Measurements from ENCODE around the gene AGAP5. TPM values are rescaled to one million over a fixed set of nuclear protein-coding genes. Genes with fewer than 3 reads are reported as not detected.
"Not testable (repeated sequence)": the region's sequence is repeated elsewhere in the genome, so short reads cannot be mapped to it uniquely, and the experiment has no call there.

AGAP5 gene
- total RNA-seq (2014; rRNA removed; shearing (Covaris generic)): 5.2 TPM in 2 replicates
- 22.7 and 31.4 TPM in 2 replicates for polyA plus RNA-seq (2014; cell fraction: nucleus; rRNA removed)

DNA sequence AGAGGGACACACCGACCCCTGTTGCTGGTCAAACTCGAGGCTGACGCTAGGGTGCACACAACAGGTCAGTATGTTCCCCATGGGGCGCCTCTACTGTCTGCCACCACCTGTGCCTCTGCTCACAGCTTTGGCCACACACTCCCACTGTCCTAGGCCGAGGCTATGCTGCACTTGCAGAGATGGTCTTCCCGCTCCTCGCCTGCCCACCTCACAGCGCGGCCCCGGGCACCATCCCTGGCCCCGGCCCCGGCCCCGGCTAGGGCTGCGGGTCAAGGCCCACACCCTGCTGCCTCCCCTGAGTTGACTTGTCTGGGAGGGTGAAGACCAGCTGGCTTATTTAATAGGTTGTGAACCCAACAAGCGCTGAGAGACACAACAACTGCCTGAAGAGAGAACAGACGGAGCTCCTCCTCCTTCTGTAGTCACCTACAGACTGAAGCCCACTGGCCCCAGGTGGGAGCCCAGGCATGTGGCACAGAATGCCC is at the start of gene AGAP5:
TSS of gene AGAP5 (minus strand) at position 435 of the 485 bp plus-strand sequence. CDS start at position 81, 354 bp downstream.
- DNase-seq (ENCODE audit: extremely low read depth, low read depth): not testable (repeated sequence)

DNA sequence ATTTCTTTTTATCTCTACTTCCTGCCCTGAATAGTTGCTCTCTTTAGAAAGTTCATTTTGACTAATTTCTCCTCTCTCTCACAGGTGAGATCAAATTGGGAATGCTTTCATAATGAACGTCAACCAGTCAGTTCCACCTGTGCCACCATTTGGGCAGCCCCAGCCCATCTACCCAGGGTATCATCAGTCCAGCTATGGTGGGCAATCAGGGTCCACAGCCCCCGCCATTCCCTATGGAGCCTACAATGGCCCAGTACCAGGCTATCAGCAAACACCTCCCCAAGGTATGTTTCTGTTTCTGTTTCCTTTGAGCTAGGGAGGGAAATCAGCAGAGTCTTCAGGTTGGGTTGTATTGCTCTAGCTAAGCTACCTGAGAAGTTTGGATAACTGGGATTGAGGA is 48.8 kb upstream of the AGAP5 start:
- no peak for DNase-seq (ENCODE audit: extremely low read depth, low read depth)

DNA sequence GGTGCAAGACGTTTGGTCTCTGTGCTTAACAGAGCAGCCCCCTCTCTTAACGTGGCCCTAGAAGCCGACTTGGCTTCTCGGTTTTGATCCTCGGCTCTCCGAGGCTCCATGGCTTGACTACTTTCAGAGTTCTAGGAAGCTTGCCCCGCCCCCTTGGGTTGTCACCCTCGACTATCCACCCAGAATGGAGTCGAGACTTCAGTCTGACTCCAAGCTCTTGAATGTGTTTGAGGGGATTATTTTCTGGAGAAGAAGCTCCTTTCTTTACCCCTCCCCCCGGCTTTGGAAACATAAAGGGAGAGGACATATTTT is 46.7 kb upstream of the AGAP5 start:
- DNase-seq (ENCODE audit: extremely low read depth, low read depth): peak; percentile 26

DNA sequence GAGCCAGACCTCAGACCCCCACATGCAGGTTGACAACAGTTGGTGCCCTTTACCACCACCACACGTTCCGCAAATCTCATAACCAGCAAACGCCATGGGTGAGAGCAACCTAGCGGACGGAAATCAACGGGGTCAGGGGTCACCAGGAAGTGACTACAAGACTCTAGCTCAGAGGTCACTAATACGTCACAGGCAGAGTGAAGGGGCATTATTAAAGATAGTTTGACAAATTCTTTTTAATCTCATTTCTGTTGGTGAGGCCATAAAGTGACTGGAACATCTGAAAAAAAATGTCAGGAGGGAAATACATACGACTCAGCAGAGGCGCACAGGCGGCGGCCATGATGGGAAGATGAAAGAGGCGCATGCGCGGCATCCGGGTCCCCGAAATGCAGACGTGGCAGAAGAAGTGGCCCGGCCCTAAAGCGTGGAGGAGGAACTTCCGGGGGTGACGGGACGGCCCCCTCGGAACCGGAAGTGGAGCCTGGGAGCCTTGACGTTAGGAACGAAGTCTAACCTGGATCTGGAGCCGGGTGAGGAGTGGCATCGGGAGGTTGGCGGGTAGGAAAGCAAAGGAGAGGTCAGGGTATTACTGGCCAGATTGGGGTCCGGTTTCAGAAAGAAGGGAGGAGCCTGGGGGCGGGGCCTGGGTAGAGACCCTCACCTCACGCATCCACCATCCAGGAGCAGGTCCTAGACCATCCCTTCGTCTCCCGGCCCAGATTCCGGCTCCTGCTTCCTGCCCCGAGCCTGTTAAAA is 46.2 kb upstream of the AGAP5 start, which contains the start of gene SEC24C:
TSS of gene SEC24C (plus strand) at position 468 of the 759 bp plus-strand sequence. CDS start 2,461 bp downstream, outside the sequence.
- DNase-seq (ENCODE audit: extremely low read depth, low read depth): peak; percentile 96

DNA sequence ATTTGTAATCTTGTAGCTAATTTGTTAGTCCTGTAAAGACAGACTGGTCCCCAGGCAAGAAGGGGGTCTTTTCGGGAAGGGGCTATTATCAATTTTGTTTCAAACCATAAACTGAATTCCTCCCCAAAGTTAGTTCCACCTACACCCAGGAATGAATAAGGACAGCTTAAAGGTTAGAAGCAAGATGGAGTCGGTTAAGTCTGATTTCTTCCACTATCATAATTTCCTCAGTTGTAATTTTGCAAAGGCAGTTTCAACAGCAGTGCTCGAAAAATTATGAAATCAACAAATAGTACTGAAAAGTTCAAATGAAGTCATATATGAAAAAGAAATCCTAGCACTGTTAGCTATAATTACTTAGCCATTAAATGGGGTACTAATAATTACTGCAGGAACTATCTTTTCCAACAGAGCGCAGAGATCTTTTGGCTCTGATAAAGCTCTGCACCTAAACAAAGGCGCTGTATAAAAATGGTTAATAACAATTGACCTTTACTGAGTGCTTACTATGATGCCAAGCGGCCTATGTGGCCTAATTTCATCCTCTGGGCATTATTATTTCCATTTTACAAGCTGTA is 45.5 kb upstream of the AGAP5 start:
- no peak for DNase-seq (ENCODE audit: extremely low read depth, low read depth)

DNA sequence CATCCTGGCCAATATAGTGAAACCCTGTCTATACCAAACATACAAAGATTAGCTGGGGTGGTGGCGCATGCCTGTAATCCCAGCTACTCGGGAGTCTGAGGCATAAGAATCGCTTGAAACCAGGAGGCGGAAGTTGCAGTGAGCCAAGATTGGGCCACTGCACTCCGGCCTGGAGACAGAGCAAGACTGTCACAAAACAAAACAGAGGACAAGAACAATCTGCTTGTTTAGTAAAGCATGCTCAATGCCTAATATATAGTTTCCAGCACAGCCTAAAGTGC is 44.5 kb upstream of the AGAP5 start:
- no peak for DNase-seq (ENCODE audit: extremely low read depth, low read depth)

DNA sequence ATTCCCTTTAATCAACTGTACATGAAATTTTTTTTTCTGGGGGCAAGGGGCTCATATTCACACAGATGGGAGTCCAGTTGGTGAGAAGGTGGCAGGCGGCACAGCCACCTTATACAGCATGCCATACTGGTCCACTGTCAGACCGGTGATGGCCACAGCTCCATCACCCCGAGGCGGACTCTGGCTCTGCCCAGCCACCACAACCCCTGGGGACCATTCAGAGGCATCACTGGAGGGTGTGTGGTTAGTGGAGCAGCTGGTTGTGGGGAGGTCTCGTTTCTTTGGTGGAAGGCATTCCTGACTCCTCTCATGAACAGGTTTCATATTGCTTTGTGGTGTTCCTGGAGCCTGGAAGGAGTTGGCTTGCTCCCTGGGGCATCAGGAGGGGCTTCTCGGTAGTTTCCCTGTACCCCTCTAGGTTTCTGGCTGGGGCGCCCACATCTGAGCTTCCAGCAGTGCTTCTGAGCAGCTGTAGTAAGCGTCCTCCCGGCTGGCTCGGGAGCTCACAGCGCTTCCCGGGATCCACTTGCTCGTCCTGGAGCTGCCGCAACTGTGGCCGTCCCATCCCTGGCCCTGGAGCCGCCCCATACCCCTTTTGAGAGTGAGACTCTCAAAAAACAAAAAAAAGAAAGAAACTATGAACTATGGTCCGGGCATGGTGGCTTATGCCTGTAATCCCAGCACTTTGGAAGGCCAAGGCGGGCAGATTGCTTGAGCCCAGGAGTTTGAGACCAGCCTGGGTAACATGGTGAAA is 42.8 kb upstream of the AGAP5 start:
- DNase-seq (ENCODE audit: extremely low read depth, low read depth): not testable (repeated sequence)

DNA sequence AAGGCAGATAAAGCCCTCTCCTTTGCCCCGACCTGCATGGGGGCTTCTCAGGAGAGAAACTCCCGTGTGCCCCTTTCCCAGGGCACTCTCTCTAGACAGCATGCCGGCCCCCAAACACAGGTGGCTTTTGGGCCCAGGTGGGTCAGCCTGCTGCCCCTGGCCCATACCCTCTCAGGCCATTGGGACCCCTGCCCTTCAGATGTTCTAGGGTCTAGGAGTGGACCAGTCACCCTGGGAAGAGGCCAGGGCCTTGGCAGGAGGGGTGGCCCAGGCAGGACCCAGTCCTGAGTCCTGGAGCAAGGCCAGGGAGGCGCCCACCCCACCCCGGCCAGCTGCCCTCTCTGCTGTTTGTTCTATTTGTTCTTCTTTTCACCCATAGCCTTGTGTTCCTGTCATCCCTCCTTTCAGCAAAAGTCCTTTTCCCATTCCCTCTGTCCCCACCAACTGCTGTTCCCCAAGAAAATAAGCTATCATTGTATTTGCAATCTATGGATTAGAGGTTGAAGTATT is 36.9 kb upstream of the AGAP5 start:
- no peak for DNase-seq (ENCODE audit: extremely low read depth, low read depth)

DNA sequence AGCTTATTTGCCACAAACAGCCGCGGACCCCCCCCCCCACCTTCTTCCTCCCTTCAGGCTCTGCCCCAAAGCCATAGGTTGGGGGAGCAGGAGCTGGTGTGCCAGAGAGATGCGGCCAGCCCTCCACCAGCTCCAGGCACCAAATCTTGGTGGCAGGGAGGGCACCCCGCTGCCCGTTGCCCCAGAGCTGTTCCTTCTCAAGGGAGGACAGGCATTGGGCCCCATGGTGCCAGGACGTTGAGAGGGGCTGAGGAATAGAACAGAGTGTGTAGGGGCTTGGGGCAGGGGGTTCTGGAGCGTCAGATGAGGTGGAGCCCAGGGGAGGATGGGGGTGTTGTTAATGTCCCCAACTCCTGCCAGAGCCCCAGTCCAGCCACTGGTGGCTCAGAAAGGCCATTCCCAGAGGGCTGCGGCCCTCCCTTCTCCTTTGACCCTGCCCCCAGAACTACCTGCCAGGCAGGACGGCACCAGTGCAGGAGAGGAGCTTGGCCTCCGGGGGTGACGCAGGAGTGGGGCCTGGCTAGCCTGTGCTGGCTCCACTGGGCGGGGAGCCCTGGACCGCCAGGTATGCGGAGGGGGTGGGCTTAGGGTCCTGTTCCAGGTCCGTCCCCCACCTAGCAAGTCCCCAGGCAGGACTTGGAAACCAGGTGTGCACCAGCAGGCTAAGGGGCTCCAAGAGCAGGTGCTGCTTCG is 36.3 kb upstream of the AGAP5 start:
- no peak for DNase-seq (ENCODE audit: extremely low read depth, low read depth)

DNA sequence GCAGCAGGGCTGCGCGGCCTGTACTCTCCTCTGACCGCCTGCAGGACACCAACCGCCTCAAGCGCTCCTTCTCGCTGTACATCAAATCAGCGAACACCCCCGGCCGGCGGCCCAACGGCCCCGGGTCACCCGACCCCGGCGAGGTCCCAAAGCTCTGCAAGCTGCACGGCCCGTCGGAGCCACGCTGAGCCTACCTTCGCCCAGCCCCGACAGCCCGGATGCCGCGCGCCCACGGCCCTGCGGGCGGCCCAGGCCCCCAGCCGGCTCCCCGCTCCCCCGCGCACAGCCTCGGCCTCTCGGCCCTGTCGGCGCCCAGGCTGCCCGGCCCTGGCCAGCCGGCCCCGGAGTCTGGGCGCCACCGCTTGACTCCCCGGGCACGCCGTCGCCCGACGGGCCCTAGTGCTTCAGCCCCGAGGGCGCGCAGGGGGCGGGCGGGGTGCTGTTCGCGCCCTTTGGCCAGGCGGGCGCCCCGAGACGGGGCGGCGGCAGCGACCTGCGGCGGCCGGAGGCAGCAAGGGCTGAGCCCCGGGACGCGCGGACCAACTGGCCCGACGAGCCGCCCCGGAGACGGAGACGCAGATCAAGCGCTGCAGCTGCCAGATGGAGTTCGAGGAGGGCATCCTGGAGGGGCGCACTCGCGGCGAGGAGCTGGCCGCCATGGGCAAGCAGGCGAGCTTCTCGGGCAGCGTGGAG is 35.2 kb upstream of the AGAP5 start:
- DNase-seq (ENCODE audit: extremely low read depth, low read depth): no peak

DNA sequence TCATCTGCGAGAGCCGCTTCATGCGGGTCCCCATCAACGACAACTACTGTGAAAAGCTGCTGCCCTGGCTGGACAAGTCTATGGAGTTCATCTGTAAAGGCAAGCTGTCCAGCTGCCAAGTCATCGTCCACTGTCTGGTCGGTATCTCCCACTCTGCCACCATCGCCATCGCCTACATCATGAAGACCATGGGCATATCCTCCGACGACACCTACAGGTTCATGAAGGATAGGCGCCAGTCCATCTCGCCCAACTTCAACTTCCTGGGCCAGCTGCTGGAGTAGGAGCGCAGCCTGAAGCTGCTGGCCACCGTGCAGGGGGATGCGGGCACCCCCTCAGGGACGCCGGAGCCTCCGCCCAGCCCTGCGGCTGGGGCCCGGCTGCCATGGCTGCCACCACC is 34.5 kb upstream of the AGAP5 start:
- DNase-seq (ENCODE audit: extremely low read depth, low read depth): no peak

DNA sequence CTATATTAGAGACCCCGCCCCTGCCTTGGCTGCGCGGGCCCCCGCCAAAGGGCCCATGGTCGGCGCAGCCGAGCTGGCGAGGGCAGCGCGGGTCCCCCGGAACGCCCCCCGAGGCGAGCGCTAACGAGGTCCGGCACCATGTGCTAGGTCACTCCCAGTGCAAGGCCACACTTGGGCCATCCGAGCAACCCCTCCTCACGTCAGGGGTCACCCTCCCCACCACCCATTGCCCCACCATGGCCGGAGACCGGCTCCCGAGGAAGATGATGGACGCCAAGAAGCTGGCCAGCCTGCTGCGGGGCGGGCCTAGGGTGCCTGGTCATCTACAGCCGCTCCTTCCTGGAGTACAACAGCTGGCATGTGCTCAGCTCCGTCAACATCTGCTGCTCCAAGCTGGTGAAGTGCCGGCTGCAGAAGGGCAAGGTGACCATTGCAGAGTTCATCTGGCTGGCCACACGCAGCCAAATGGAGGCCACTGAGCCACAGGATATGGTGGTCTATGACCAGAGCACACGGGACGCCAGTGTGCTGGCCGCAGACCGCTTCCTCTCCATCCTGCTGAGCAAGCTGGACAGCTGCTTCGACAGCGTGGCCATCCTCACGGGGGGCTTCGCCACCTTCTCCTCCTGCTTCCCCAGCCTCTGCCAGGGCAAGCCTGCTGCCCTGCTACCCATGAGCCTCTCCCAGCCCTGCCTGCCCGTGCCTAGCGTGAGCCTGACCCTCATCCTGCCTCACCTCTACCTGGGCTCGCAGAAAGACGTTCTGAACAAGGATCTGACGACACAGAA is 33.9 kb upstream of the AGAP5 start:
- no peak for DNase-seq (ENCODE audit: extremely low read depth, low read depth)

DNA sequence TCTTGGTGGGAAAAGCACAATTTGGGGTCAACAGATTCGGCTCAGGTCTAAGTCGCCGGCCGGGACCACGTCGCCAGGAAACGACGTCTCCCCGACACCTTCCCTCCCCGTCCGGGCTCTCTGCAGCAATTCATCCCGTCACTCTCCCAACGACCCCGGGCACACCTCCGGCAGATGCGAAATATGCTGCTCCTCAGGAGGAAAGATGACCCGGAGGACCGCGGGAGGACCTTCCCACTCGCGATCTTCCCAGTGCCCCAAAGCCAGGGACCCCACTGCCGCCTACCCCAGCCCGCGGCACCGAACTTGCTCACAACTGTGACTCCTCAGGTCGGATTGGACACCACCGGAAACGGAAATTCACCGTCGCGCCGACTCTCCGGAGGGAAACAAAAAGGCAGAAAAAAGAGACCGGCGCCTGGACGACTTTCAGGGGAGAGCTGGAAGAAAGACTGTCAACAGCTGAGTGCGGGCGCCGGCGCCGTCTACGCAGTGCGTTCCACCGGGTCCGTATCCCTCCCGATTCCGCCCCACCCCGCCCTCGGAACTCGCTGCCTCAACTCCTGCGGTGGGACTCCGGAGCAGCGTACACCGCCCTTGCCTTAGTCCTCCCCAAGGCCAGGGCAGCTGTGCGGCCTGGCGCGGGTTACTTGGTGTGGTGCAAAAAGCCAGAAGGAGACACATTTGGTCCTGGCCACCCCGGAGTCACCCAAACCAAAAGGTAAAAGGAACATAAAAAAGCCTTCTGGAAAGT is 32.4 kb upstream of the AGAP5 start:
- DNase-seq (ENCODE audit: extremely low read depth, low read depth): peak; percentile 88

DNA sequence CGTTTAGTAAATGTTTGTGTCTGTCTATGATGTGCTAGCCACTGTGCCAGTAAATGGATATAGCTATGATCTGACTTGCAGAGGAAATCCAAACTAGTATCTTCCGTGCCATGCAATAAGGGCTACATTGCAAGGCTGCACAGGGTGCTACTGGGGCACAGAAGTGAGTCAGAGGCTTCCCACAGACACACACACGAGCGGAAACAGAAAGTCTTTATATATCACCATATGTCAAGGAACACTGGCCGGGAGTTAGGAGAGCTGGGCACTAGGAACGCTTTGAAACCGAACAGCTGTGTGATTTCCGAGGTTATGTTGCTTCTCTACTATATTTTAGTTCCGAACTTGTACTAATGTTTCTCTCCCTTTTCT is 31.9 kb upstream of the AGAP5 start:
- DNase-seq (ENCODE audit: extremely low read depth, low read depth): not testable (repeated sequence)

DNA sequence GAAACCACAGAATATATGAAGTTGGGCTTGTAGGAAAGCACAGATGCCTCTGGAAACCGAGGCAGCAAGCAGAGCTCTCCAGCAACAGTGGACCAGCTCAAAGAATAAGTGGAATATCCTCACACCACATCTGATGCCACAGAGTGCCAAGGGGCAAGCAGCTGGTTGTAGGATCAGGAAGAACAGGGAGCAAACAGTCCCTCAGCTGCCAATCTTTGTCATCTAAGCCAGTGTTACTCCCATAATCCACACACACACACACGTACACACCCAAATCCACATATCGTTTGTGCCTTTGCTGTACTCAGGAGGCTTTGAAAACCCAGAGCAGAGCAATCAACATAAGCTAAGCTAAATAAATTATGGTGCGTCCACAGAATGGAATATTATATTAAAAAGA is 25.6 kb upstream of the AGAP5 start:
- no peak for DNase-seq (ENCODE audit: extremely low read depth, low read depth)

DNA sequence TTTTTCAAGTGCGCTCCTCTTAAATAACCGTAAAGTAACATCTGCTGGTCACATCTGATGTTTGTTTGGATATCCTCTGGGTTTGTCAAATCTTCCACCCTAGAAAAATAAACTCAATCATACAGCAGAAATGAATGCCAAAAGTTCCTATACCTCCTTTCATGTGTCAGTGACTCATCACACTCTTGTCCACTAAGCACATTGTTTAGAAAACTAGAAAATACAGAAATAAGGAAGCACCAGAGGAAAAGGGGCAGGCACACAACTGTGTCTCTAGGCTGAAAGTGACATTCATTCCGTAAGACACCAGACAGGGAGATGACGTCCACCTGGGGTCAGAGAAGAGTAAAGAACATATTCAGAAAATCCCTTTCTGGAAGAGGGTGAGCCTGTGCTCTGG is 22.7 kb upstream of the AGAP5 start:
- not testable (repeated sequence) for DNase-seq (ENCODE audit: extremely low read depth, low read depth)

DNA sequence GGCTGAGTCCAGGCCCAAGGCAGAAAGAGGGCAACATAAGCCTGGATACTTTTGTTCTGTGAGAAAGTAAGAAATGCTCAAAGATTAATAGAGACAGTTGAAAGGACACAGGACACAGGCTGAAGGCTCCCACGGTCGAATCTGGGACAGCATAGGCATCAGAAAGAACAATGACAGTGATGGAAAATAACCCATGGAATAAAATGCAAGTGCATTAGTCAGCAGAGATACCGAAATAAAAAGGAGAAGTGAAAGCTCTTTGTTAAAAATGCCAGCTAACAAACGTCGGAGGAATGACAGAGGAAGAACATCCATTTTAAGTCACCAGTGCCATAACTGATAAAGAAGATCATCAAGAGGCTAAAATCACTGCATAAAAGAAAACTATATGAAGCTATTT is 19.6 kb upstream of the AGAP5 start:
- no peak for DNase-seq (ENCODE audit: extremely low read depth, low read depth)

DNA sequence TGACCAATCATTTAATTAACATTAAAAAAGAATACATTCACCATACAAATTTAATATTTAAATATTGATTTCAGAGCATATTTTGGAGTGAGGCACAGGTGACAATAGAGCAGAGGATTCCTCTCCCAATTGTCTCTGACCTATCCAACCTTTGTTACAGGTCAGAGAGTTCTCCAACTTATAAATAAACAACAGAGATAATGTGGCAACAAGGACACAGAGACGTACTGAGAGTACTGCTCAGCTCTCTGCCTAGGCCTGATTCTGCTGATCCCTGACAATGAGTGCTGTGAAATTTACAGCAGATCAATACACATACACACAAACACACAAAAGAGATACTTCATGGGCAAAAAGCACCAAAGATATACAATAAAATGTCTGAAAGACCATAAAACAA is 18.3 kb upstream of the AGAP5 start:
- no peak for DNase-seq (ENCODE audit: extremely low read depth, low read depth)

Measured in NCI-H460 (cell line).